BJ (cell line): ENCODE data around the gene PCDHB9. TPM values are rescaled to one million over a fixed set of nuclear protein-coding genes. Genes with fewer than 3 reads are reported as not detected.
"Not testable (repeated sequence)": the region's sequence is repeated elsewhere in the genome, so short reads cannot be mapped to it uniquely, and the experiment has no call there.

Experiments
- CTCF ChIA-PET: fragments of 350-600 bp; formaldehyde crosslinking; extraction: SDS; loops from one replicate; lab custom pipeline; 2021; ENCODE audit warnings: antibody characterized with exemption, inconsistent platforms; lab: Yijun Ruan, JAX
- POLR2A ChIA-PET: fragments of 300-600 bp; sonication (Branson Sonifier 250); formaldehyde crosslinking; extraction: SDS; loops from one replicate; lab custom pipeline; 2021; ENCODE audit warnings: antibody characterized with exemption; lab: Charles Lee
- DNase-seq: peaks from one replicate; pipeline ENCODE4 v3.0.0-alpha.2; 2011; ENCODE audit warnings: low read depth
- H3K27me3 ChIP-seq: 2 replicates; pipeline ENCODE4 v1.6.0; 2011; ENCODE audit warnings: low read length; ENCODE audit not compliant: control insufficient read depth, insufficient read depth
- H3K36me3 ChIP-seq: 2 replicates; pipeline ENCODE4 v1.5.1; 2011; ENCODE audit warnings: low read length; ENCODE audit not compliant: control insufficient read depth, insufficient read depth
- H3K4me3 ChIP-seq: 2 replicates; pipeline ENCODE4 v1.5.1; 2011; ENCODE audit warnings: low read depth, mild to moderate bottlenecking, control low read depth, low read length
- polyA plus RNA-seq: library from polyadenylated mRNA; depleted of rRNA; stranded (reverse); fragments of >200 nt; gene quantifications from 2 replicates; pipeline ENCODE4 v1.2.3, GENCODE V29; 2011
- TF ChIP-seq, protein P1 (sequence below): IDR thresholded peaks from 2 replicates; pipeline ENCODE4 v1.5.1; 2011; ENCODE audit warnings: low read depth, mild to moderate bottlenecking, control low read depth, inconsistent platforms, low read length, moderate library complexity; ENCODE audit not compliant: insufficient read depth

The PCDHB9 gene
- polyA plus RNA-seq, 1 experiment = 0.49 TPM

DNA sequence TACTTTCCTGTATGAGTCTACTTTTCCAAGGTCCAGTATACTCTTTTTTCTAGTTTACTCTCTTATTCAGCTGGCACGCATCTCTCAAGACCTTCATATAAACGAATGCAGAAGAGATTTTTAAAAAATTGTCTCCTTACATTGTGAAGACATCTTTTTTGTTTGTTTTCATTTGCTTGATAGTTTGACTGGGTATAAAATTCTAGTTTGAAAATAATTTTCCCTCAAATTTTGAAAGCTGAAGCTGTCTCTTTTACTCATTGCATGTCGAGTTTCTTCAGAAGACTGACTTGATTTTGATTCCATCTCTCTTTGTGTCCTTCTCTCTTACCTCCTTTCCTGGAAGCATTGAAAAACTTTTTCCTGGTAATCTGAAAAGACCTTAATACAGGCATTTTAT is 9.4 kb downstream of the PCDHB9 start:
- H3K27me3 ChIP-seq = no peaks in the 10 kb centered on the region
- DNase-seq = no peak
- CTCF ChIA-PET = interaction anchor here (0.7 kb wide), 1 partner anchor 245 kb away, joined by 3 read pairs; no protein-coding TSS in a partner anchor
- no peaks in the 10 kb centered on the region for H3K36me3 ChIP-seq
- POLR2A ChIA-PET = no interaction called here
- TF ChIP-seq, protein P1, sequence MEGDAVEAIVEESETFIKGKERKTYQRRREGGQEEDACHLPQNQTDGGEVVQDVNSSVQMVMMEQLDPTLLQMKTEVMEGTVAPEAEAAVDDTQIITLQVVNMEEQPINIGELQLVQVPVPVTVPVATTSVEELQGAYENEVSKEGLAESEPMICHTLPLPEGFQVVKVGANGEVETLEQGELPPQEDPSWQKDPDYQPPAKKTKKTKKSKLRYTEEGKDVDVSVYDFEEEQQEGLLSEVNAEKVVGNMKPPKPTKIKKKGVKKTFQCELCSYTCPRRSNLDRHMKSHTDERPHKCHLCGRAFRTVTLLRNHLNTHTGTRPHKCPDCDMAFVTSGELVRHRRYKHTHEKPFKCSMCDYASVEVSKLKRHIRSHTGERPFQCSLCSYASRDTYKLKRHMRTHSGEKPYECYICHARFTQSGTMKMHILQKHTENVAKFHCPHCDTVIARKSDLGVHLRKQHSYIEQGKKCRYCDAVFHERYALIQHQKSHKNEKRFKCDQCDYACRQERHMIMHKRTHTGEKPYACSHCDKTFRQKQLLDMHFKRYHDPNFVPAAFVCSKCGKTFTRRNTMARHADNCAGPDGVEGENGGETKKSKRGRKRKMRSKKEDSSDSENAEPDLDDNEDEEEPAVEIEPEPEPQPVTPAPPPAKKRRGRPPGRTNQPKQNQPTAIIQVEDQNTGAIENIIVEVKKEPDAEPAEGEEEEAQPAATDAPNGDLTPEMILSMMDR = no peak
- no peak overlapping the region for H3K4me3 ChIP-seq

DNA sequence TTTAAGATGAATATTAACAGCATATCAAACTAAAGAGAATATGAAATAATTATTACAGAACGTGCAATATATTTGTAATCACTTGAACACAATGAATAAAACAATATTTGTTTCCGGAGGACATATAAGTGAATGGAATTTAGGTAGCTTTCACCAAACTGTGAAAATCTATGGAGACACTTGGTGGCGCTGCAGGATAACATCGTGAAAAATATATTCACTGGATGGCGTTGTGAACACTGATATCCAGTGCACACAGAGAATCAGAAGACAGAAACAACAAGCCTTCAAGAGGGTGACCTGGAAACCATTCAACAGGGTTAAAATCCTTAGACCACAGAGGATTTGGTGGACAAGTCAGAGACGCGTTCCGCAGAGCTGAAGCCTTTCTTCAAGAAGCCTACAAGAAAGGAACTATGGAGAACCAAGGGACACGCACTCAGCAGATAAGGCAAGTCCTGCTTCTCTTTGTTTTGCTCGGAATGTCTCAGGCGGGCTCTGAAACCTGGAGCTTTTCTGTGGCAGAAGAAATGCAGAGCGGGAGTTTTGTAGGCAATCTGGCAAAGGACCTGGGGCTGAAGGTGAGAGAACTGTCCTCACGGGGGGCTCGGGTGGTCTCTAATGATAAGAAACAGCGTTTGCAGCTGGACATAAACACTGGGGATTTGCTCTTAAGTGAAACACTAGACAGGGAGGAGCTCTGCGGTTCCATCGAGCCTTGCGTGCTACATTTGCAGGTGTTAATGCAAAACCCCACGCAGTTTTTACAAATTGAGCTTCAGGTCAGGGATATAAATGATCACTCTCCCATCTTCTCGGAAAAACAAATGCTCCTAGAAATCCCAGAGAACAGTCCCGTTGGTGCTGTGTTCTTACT is 12.6 kb downstream of the PCDHB9 start, which contains the start of gene PCDHB11:
Gene PCDHB11, plus strand, starts transcription at position 269 of the 877 bp plus-strand sequence. Its CDS starts 148 bp downstream, at position 417.
- H3K4me3 ChIP-seq = no peak within 1 kb of the TSS
- no peak for DNase-seq
- CTCF ChIA-PET = interaction anchor here (0.7 to 2.1 kb wide), 8 partner anchors 8 to 365 kb away, joined by 3 to 7 read pairs (median 4); partner anchors contain the start of genes PCDHB12, PCDHB9 and PCDHGB3

GRCh38 chr5:141201126-141201525 is 14.2 kb downstream of the PCDHB9 start:
- CTCF ChIA-PET, POLR2A ChIA-PET, H3K4me3 ChIP-seq: not testable (repeated sequence)

More for the DNA sequence above, 12.6 kb downstream of the PCDHB9 start, which contains the start of gene PCDHB11:
- TF ChIP-seq, protein P1 = no peak
- Histone ChIP-seq H3K36me3 (no peaks in the 10 kb centered on the region), H3K27me3 (no peaks in the 10 kb centered on the region)
- POLR2A ChIA-PET = interaction anchor here (0.7 kb wide), 1 partner anchor 1585 kb away, joined by 3 read pairs; no protein-coding TSS in a partner anchor

GRCh38 chr5:141201646-141202045 is 14.7 kb downstream of the PCDHB9 start:
- POLR2A ChIA-PET, DNase-seq, H3K4me3 ChIP-seq, H3K27me3 ChIP-seq, H3K36me3 ChIP-seq: not testable (repeated sequence)
- CTCF ChIA-PET = interaction anchor here (0.9 kb wide), 1 partner anchor 12 kb away, joined by 3 read pairs; the partner anchor contains the start of gene PCDHB13

More at GRCh38 chr5:141201126-141201525, 14.2 kb downstream of the PCDHB9 start:
- H3K27me3 ChIP-seq, DNase-seq, H3K36me3 ChIP-seq: not testable (repeated sequence)

- H3K36me3 ChIP-seq = no peaks in the 10 kb centered on the region
- CTCF ChIA-PET = interaction anchor here (0.6 to 1.5 kb wide), 6 partner anchors 10 to 356 kb away, joined by 3 to 7 read pairs (median 3); partner anchors contain the start of genes PCDHB10, PCDHB14 and PCDHGA11
- H3K4me3 ChIP-seq = no peak within 1 kb of the TSS
- no peaks in the 10 kb centered on the region for H3K27me3 ChIP-seq
- POLR2A ChIA-PET = no interaction called here
- TF ChIP-seq, protein P1 = 0 out of 2 replicates have a peak, but pooled peaks have one; percentile 10
- no peak for DNase-seq
These were observed 21.5 kb downstream of the PCDHB9 start, which contains the start of gene PCDHB12 for GRCh38 chr5:141208478-141208877. Gene PCDHB12, plus strand, starts transcription at chr5:141208719. Its CDS starts 189 bp downstream, at chr5:141208908.

DNA sequence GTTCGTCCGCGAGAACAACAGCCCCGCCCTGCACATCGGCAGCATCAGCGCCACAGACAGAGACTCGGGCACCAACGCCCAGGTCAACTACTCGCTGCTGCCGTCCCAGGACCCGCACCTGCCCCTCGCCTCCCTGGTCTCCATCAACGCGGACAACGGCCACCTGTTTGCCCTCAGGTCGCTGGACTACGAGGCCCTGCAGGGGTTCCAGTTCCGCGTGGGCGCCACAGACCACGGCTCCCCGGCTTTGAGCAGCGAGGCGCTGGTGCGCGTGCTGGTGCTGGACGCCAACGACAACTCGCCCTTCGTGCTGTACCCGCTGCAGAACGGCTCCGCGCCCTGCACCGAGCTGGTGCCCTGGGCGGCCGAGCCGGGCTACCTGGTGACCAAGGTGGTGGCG is 23.3 kb downstream of the PCDHB9 start:
- DNase-seq, POLR2A ChIA-PET, CTCF ChIA-PET, H3K27me3 ChIP-seq, H3K36me3 ChIP-seq, H3K4me3 ChIP-seq: not testable (repeated sequence)

GRCh38 chr5:141210849-141211248 is 23.9 kb downstream of the PCDHB9 start:
- DNase-seq, CTCF ChIA-PET, POLR2A ChIA-PET, H3K4me3 ChIP-seq, H3K36me3 ChIP-seq, H3K27me3 ChIP-seq: not testable (repeated sequence)
